GM12891 (cell line): ENCODE measurements around the gene SLC2A10.

Experiments
- POLR2A ChIP-seq: IDR thresholded peaks from 2 replicates; pipeline ENCODE4 v1.6.1; 2011; ENCODE audit warnings: low read depth, low read length, control low read depth
- POLR2AphosphoS5 ChIP-seq: IDR thresholded peaks from 2 replicates; pipeline ENCODE4 v1.6.1; 2011; ENCODE audit warnings: low read depth, low read length, control low read depth
- TAF1 ChIP-seq: IDR thresholded peaks from 2 replicates; pipeline ENCODE4 v1.6.1; 2011; ENCODE audit warnings: low read depth, low read length, control low read depth

GRCh38 chr20:46773680-46774079 lies 64.2 kb downstream of the SLC2A10 start:
- no peak for TF ChIP-seq POLR2A
- TF ChIP-seq TAF1 = no peak
- TF ChIP-seq POLR2AphosphoS5 = no peak
